Stimulated activated memory B cell treated with anti-CD40 and anti-IgM and Interleukin-4, amounts not matched to agents 10 μg/mL and 1 μg/mL and 100 μg/mL, for 72 hours (primary cell): Measurements from ENCODE around the gene RPLP2.

Source experiments
- ATAC-seq: fragments of 150-1000 bp; cut with Tn5 transposase; 2 replicates; pipeline ENCODE4 v1.10.0; 2021
- H3K27ac Mint-ChIP-seq: one replicate; pipeline ENCODE4 v1.8.0; 2022; ENCODE audit warnings: mild to moderate bottlenecking, mixed read lengths
- H3K27me3 Mint-ChIP-seq: one replicate; pipeline ENCODE4 v1.8.0; 2022; ENCODE audit warnings: mixed read lengths
- H3K36me3 Mint-ChIP-seq: one replicate; pipeline ENCODE4 v1.8.0; 2022; ENCODE audit warnings: mixed read lengths
- H3K4me1 Mint-ChIP-seq: one replicate; pipeline ENCODE4 v1.8.0; 2022; ENCODE audit warnings: mixed read lengths
- H3K4me3 Mint-ChIP-seq: one replicate; pipeline ENCODE4 v1.8.0; 2022; ENCODE audit warnings: mild to moderate bottlenecking, moderate library complexity, mixed read lengths
- H3K9me3 Mint-ChIP-seq: one replicate; pipeline ENCODE4 v1.8.0; 2022; ENCODE audit warnings: mixed read lengths

The RPLP2 gene

GRCh38 chr11:782264-783174 lies 27.2 kb upstream of the RPLP2 start:
- H3K36me3 Mint-ChIP-seq, result peaks cover 4% of the 10 kb centered on the region
- no peak overlapping the region for H3K27ac Mint-ChIP-seq
- no peak for ATAC-seq
- no peak overlapping the region for H3K4me3 Mint-ChIP-seq
- no peaks in the 10 kb centered on the region for H3K9me3 Mint-ChIP-seq
- H3K27me3 Mint-ChIP-seq, result peaks cover 2% of the 10 kb centered on the region
- H3K4me1 Mint-ChIP-seq, result peaks cover 14% of the 10 kb centered on the region

- Mint-ChIP-seq H3K27me3 (peaks cover 13% of the 10 kb centered on the region), H3K27ac (no peak overlapping the region), H3K4me1 (peaks cover 20% of the 10 kb centered on the region), H3K36me3 (peaks cover 4% of the 10 kb centered on the region), H3K4me3 (no peak overlapping the region), H3K9me3 (no peaks in the 10 kb centered on the region)
- ATAC-seq, result peak; percentile 52
Observed at GRCh38 chr11:783581-784015, 26.2 kb upstream of the RPLP2 start.

- peaks cover 29% of the 10 kb centered on the region for H3K27me3 Mint-ChIP-seq
- peaks cover 17% of the 10 kb centered on the region for H3K36me3 Mint-ChIP-seq
- H3K4me3 Mint-ChIP-seq, result peak overlapping the region; percentile 25
- no peak overlapping the region for H3K27ac Mint-ChIP-seq
- H3K9me3 Mint-ChIP-seq, result no peaks in the 10 kb centered on the region
- H3K4me1 Mint-ChIP-seq, result peaks cover 11% of the 10 kb centered on the region
- ATAC-seq, result no peak
Observed at GRCh38 chr11:786235-787083, 23.3 kb upstream of the RPLP2 start.

GRCh38 chr11:787084-787675 lies 22.6 kb upstream of the RPLP2 start:
- Mint-ChIP-seq H3K4me3 (no peak overlapping the region), H3K27ac (no peak overlapping the region), H3K36me3 (peaks cover 20% of the 10 kb centered on the region), H3K4me1 (peaks cover 11% of the 10 kb centered on the region), H3K9me3 (no peaks in the 10 kb centered on the region), H3K27me3 (peaks cover 29% of the 10 kb centered on the region)
- ATAC-seq, result no peak

GRCh38 chr11:788009-788640 lies 21.6 kb upstream of the RPLP2 start:
- Mint-ChIP-seq H3K36me3 (peaks cover 26% of the 10 kb centered on the region), H3K4me1 (peaks cover 11% of the 10 kb centered on the region), H3K4me3 (no peak overlapping the region)

GRCh38 chr11:788953-789940 lies 20.5 kb upstream of the RPLP2 start:
- H3K27ac Mint-ChIP-seq, result no peak overlapping the region
- H3K27me3 Mint-ChIP-seq, result peaks cover 29% of the 10 kb centered on the region
- H3K9me3 Mint-ChIP-seq, result no peaks in the 10 kb centered on the region
- H3K36me3 Mint-ChIP-seq, result peaks cover 32% of the 10 kb centered on the region
- H3K4me3 Mint-ChIP-seq, result peak overlapping the region; percentile 56
- no peak for ATAC-seq
- peaks cover 11% of the 10 kb centered on the region for H3K4me1 Mint-ChIP-seq

More at GRCh38 chr11:788009-788640, 21.6 kb upstream of the RPLP2 start:
- no peak overlapping the region for H3K27ac Mint-ChIP-seq
- H3K27me3 Mint-ChIP-seq, result peaks cover 29% of the 10 kb centered on the region
- no peak for ATAC-seq
- no peaks in the 10 kb centered on the region for H3K9me3 Mint-ChIP-seq

DNA sequence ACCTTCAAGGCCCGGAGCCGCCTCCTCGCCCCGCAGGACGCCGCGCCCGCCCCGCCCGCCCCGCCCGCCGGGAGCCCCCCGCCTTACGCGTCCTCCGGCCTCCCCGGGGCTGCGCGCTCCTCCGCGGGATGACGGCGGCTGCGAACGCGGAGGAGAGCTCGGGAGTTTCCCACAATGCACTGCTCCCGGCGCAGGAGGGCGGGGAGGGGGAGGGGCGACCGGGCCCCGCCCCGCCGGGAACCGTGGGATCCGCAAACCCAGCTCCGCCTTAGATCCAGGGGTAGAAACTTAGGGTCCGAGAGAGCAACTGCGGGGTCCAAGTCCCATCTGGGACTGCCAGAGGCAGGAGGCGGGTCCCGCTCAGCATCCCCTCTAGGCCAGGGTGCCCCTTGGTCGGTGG lies 19.8 kb upstream of the RPLP2 start, which contains the start of gene CEND1:
TSS of gene CEND1 (minus strand) at position 148 of the 400 bp plus-strand sequence. CDS start 1,514 bp downstream, outside the sequence.
- Mint-ChIP-seq H3K4me3 (peak within 1 kb of the TSS; percentile 56), H3K27ac (no peak within 1 kb of the TSS), H3K27me3 (peaks cover 29% of the 10 kb centered on the region), H3K9me3 (no peaks in the 10 kb centered on the region), H3K36me3 (peaks cover 32% of the 10 kb centered on the region), H3K4me1 (peaks cover 11% of the 10 kb centered on the region)
- ATAC-seq, result peak; percentile 10

DNA sequence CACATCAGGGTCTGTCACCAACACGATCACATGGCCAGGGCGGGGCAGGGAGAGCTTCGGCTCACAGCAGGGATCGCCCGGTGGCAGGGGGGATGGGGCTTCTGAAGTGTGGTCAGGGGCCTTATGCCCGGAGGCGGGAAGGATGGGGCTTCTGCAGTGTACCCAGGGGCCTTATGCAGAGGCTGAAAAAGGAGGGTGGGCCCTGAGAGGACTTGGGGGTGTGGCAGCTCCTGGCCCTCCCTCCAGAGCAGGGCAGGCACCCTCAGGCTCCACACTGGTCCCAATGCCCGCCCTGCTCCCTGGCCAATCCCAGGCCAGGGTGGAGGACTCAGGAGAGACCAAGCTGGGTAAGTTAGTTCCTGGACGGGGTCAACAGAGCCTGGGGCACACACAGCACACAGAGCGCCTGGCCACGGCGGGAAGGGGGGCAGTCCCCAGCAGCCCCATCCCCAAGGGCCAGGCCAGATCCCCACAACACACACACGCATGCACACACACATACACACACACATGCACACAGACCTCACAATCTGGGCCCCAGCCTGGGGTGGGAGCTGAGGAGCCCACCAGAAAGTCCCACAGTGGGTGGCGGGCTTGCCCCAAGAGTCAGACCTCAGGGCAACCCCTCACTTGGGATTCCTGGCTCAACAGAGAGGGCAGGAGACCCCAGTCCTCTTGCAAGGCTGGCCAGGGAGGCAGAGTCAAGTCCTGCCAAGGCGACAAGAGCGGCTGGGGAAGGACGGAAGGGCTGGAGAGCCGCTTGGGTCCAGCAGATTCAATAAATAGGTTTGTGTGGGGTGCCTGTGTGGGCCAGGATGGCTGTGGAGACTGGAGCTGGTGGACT lies 18.8 kb upstream of the RPLP2 start:
- Mint-ChIP-seq H3K36me3 (peaks cover 32% of the 10 kb centered on the region), H3K4me3 (no peak overlapping the region), H3K9me3 (no peaks in the 10 kb centered on the region), H3K27me3 (peaks cover 29% of the 10 kb centered on the region), H3K27ac (no peak overlapping the region), H3K4me1 (peaks cover 14% of the 10 kb centered on the region)
- ATAC-seq, result no peak

DNA sequence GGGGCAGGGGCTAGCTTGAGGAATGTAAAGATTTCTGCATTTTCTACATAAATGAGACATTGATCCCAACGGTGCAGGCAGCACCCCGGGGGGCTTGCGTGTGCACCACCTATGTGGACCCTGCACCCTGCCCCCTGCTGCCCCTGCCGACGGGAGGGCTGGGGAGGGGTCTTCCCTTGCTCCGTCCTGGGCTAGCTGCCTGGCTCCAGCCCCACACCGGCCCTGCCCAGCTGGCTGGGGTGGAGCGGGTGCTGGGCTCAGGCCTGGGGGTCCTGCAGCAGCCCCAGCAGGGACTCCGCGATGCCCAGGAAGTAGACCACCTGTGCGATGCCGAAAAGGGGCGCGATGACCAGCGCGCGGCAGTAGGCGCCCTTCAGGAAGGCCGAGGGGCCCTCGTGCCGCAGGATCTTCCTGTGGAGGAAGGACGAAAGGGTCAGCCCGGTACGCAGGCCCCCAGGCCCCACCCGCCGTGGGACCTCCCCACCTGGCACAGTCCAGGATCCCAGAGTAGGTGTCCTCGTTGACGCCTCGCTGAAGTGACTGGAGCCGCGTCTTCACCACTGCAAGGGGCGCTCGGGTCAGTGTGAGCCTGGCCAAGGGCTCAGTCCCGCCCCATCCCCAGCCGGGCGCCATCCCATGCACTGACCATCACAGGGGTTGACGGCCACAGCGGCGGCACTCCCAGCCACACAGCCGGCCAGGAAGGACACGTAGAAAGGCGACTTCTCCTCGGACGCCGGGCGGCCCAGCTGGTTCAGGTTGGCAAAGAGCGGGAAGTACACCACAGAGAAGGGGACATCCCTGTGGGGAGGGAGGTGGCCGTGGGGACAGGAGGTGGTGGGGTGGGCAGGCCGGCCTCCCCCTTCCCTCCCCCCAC lies 17.9 kb upstream of the RPLP2 start:
- no peak for ATAC-seq
- H3K27ac Mint-ChIP-seq, result no peak overlapping the region
- peaks cover 32% of the 10 kb centered on the region for H3K36me3 Mint-ChIP-seq
- peaks cover 29% of the 10 kb centered on the region for H3K27me3 Mint-ChIP-seq
- no peak overlapping the region for H3K4me3 Mint-ChIP-seq
- no peaks in the 10 kb centered on the region for H3K9me3 Mint-ChIP-seq
- H3K4me1 Mint-ChIP-seq, result peaks cover 24% of the 10 kb centered on the region

DNA sequence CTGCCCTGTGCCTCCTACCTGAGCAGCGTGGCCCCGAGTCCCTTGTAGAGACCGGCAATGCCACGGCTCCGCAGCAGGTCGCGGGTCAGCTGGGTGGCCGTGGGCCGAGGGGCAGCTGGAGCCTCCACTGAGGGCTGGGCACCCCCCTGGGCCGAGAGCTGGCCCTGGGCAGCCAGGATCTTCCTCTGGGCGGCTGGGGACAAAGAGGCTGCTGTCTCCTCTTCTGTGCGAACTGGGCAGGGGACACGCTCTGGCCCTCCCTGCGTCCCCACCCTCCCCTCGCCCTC lies 17.3 kb upstream of the RPLP2 start:
- Mint-ChIP-seq H3K27ac (no peak overlapping the region), H3K36me3 (peaks cover 32% of the 10 kb centered on the region), H3K4me3 (no peak overlapping the region), H3K4me1 (peaks cover 28% of the 10 kb centered on the region), H3K9me3 (no peaks in the 10 kb centered on the region), H3K27me3 (peaks cover 28% of the 10 kb centered on the region)
- no peak for ATAC-seq

DNA sequence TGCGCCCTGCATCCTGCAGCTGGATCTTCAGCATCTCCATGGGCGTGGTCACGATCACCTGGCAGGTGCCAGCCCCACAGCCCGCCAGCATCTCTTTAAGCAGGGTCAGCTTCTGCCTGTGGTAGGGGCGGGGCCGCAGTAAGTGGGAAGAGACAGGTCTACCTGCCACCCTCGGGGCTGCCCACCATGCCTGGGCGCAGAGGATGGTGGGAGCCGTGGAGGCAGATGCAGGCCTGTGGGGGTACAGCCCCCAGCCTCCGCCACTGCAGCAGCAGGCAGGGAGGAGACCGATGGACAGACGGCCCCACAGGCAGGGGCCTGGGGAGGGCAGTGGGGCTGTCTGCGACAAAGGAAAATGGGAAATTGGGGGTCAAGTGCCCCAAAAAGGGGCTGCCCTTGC lies 16.9 kb upstream of the RPLP2 start:
- Mint-ChIP-seq H3K4me1 (peaks cover 25% of the 10 kb centered on the region), H3K27ac (no peak overlapping the region), H3K27me3 (peaks cover 24% of the 10 kb centered on the region), H3K4me3 (peak overlapping the region; percentile 15), H3K36me3 (peaks cover 32% of the 10 kb centered on the region), H3K9me3 (no peaks in the 10 kb centered on the region)
- no peak for ATAC-seq

- no peak for ATAC-seq
- Mint-ChIP-seq H3K27ac (no peak overlapping the region), H3K36me3 (peaks cover 32% of the 10 kb centered on the region), H3K27me3 (peaks cover 17% of the 10 kb centered on the region), H3K4me1 (peaks cover 22% of the 10 kb centered on the region), H3K9me3 (no peaks in the 10 kb centered on the region), H3K4me3 (no peak overlapping the region)
Observed at GRCh38 chr11:793556-793955, 16.2 kb upstream of the RPLP2 start.
